A673 (cell line): ENCODE measurements around the gene COA8. TPM values are rescaled to one million over a fixed set of nuclear protein-coding genes. Genes with fewer than 3 reads are reported as not detected.

Source experiments
- BruUV-seq: library from RNA; stranded (reverse); fragments of 400-500 nt; replicated peaks from 2 replicates; lab custom pipeline; 2021; lab: Mats Ljungman, UMichigan
- CTCF ChIA-PET: fragments of 300-600 bp; sonication (Branson Sonifier 250); formaldehyde crosslinking; loops from one replicate; lab custom pipeline; 2022; ENCODE audit warnings: antibody characterized with exemption; lab: Charles Lee
- POLR2A ChIA-PET: fragments of 300-600 bp; sonication (Branson Sonifier 250); formaldehyde crosslinking; loops from one replicate; lab custom pipeline; 2022; ENCODE audit warnings: antibody characterized with exemption; ENCODE audit not compliant: low non-redundant PET; lab: Charles Lee
- DNase-seq: peaks from one replicate; pipeline ENCODE4 v3.0.0-alpha.2; 2015; ENCODE audit warnings: low spot score
- H3K27ac ChIP-seq: fragments of 200-600 bp; sonication (generic); 2 replicates; pipeline ENCODE4 v1.5.1; 2016; ENCODE audit warnings: mixed run types, low read depth, mild to moderate bottlenecking, mixed read lengths, antibody characterized with exemption, low read length; ENCODE audit not compliant: poor library complexity, severe bottlenecking
- H3K27me3 ChIP-seq: fragments of 200-600 bp; sonication (generic); replicated peaks from 2 replicates; pipeline ENCODE4 v1.6.1; 2017; ENCODE audit warnings: mixed run types, low read depth, mild to moderate bottlenecking, mixed read lengths, antibody characterized with exemption, low read length; ENCODE audit not compliant: insufficient read depth, poor library complexity
- H3K36me3 ChIP-seq: fragments of 200-600 bp; sonication (generic); 2 replicates; pipeline ENCODE4 v1.6.1; 2016; ENCODE audit warnings: mixed run types, mild to moderate bottlenecking, mixed read lengths, antibody characterized with exemption, low read length; ENCODE audit not compliant: insufficient read depth, poor library complexity, severe bottlenecking
- H3K4me1 ChIP-seq: fragments of 200-600 bp; sonication (generic); 2 replicates; pipeline ENCODE4 v1.6.1; 2017; ENCODE audit warnings: mixed run types, mild to moderate bottlenecking, mixed read lengths, antibody characterized with exemption, low read length; ENCODE audit not compliant: insufficient read depth, poor library complexity, severe bottlenecking
- H3K4me3 ChIP-seq: fragments of 200-600 bp; sonication (generic); 2 replicates; pipeline ENCODE4 v1.5.1; 2016; ENCODE audit warnings: low read depth, mixed run types, mild to moderate bottlenecking, mixed read lengths, low read length; ENCODE audit not compliant: poor library complexity, severe bottlenecking
- H3K9me3 ChIP-seq: fragments of 200-600 bp; sonication (generic); 2 replicates; pipeline ENCODE4 v1.6.1; 2016; ENCODE audit warnings: mixed run types, low read depth, mild to moderate bottlenecking, mixed read lengths, antibody characterized with exemption, low read length; ENCODE audit not compliant: poor library complexity, severe bottlenecking
- EZH2 ChIP-seq: fragments of 200-600 bp; sonication (generic); IDR thresholded peaks from 2 replicates; pipeline ENCODE4 v1.6.1; 2017; ENCODE audit warnings: borderline replicate concordance, low read depth, mild to moderate bottlenecking, mixed read lengths, antibody characterized with exemption, low read length; ENCODE audit not compliant: poor library complexity, severe bottlenecking
- intact Hi-C: fragments of 100-400 bp; cut with micrococcal nuclease; formaldehyde crosslinking; loops from one replicate; pipeline ENCODE4 v1.10.0; 2022; ENCODE audit not compliant: unreplicated experiment
- total RNA-seq: library from RNA; stranded (reverse); gene quantifications from 2 replicates; pipeline ENCODE4 v1.2.3, GENCODE V29; 2021
- TF ChIP-seq, protein P1 (sequence below): fragments of 300-800, 200-600 bp; sonication (generic); conservative IDR thresholded peaks from 2 replicates; pipeline ENCODE4 v1.5.1; 2017; ENCODE audit warnings: low read depth, mild to moderate bottlenecking, antibody characterized with exemption, low read length, moderate library complexity, mixed read lengths

Gene COA8
- total RNA-seq, 1 experiment from 2014 or later = 51.0 TPM

DNA sequence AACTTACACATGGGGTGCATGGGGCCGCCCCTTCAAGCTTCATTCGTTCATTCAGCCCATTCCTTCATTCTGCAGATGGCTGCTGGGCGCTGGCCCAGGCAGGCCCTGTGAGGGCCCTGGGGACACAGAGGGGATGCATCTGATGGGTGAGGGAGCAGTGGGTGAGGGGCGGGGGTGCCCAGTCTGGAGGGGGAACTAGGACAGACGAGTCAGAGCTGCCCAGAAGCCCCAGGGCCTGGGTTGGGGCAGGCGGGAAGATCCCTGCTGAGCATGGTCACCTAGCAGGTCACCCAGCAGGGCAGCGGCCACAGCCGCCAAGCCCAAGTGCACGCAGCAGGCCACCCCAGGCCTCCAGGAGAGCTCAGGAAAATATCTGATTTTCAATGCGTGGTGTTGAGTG lies 19.6 kb upstream of the COA8 start:
- H3K4me1 ChIP-seq = peaks cover 40% of the 10 kb centered on the region
- TF ChIP-seq, protein P1, sequence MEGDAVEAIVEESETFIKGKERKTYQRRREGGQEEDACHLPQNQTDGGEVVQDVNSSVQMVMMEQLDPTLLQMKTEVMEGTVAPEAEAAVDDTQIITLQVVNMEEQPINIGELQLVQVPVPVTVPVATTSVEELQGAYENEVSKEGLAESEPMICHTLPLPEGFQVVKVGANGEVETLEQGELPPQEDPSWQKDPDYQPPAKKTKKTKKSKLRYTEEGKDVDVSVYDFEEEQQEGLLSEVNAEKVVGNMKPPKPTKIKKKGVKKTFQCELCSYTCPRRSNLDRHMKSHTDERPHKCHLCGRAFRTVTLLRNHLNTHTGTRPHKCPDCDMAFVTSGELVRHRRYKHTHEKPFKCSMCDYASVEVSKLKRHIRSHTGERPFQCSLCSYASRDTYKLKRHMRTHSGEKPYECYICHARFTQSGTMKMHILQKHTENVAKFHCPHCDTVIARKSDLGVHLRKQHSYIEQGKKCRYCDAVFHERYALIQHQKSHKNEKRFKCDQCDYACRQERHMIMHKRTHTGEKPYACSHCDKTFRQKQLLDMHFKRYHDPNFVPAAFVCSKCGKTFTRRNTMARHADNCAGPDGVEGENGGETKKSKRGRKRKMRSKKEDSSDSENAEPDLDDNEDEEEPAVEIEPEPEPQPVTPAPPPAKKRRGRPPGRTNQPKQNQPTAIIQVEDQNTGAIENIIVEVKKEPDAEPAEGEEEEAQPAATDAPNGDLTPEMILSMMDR = no peak
- no peak for TF ChIP-seq EZH2
- no peaks in the 10 kb centered on the region for H3K9me3 ChIP-seq
- H3K27me3 ChIP-seq = no peaks in the 10 kb centered on the region
- ChIA-PET CTCF (no interaction called here), POLR2A (no interaction called here)
- no peak for DNase-seq
- intact Hi-C loops = loop anchor here (5.0 kb wide), 1 partner anchor 466 kb away; no protein-coding TSS in a partner anchor
- BruUV-seq = no TSS peak
- H3K27ac ChIP-seq = peak overlapping the region; percentile 59
- H3K36me3 ChIP-seq = no peaks in the 10 kb centered on the region
- H3K4me3 ChIP-seq = no peak overlapping the region

DNA sequence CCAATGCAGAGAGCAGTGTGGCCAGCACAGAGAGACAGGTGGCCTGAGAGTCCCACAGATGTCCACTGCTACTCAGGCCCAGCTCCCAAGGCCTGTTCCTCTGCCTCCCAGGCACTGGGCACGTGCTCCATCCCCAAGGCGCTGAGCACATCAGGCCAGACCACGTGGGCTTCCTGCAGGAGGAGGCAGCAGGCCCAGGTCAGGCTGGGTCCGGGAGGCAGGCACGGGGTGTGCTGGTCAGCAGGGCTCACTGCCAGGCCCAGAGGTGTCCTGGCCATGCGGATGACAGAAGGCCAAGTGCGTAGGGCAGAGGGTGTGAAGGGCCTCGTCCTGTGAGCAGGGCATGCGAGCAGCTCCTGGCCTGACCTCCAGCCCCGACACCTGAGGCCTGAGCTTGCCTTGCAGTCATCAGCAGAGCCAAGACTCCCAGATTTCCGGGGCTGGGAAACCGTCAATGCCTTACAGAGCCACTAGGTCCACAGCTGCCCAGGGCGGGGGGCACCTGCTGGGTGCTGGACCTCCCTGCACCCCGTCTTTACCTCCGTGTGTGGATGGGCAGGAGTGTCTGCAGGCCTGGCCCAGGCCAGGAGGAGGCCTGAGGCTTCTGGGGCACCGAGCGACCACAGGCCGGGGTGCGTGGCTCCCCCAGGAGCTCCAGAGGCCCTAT lies 18.9 kb upstream of the COA8 start:
- intact Hi-C loops = loop anchor here (5.0 kb wide), 1 partner anchor 467 kb away; no protein-coding TSS in a partner anchor
- DNase-seq = no peak
- Histone ChIP-seq H3K9me3 (no peaks in the 10 kb centered on the region), H3K27me3 (no peaks in the 10 kb centered on the region), H3K27ac (peak overlapping the region; percentile 52), H3K36me3 (no peaks in the 10 kb centered on the region), H3K4me1 (peaks cover 40% of the 10 kb centered on the region), H3K4me3 (no peak overlapping the region)
- ChIA-PET POLR2A (no interaction called here), CTCF (no interaction called here)
- BruUV-seq = no TSS peak
- TF ChIP-seq EZH2 = no peak
- TF ChIP-seq, protein P1 = no peak

DNA sequence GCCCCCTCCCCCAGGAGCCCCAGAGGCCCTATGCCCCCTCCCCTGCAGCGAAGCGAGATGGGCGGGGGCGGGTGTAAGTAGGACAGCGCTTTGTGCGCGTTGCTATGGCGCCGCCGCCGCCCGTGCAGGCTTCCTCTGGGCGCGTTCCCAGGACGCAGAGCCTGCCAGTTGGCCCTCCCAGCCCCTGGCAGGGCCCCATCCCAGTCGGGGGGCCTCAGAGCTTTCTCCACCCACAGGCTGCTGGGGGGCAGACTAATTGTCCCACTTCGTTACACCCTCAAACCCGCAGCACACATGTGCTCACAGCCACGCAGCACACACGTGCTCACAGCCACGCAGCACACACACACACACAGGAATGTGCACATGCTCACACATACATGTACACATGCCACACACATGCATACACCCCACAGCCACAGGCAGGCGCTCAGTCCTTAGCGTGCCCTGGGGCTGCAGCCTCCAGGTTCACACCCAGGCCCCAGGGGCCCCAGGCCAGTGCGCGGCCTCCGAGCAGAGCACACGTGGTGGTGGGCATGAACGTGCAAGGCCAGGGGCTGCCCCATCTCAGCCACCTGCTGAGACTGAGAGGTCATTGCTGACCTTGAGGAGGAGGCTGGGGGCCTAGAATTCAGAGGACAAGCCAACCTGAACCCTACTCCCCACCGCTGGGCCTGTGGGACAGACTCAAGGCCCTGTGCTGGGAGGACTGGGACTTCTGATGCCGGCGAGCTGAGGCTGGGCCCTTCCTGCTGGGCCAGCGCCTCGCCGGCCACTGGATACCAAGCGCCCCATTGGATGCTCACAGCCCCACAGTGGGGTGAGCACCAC lies 18.2 kb upstream of the COA8 start:
- TF ChIP-seq, protein P1 = no peak
- TF ChIP-seq EZH2 = no peak
- H3K4me3 ChIP-seq = no peak overlapping the region
- ChIA-PET POLR2A (no interaction called here), CTCF (interaction anchor here (2.3 kb wide), 1 partner anchor 27 kb away, joined by 8 read pairs; no protein-coding TSS in a partner anchor)
- H3K9me3 ChIP-seq = no peaks in the 10 kb centered on the region
- H3K27me3 ChIP-seq = no peaks in the 10 kb centered on the region
- H3K36me3 ChIP-seq = no peaks in the 10 kb centered on the region
- peak; percentile 61 for DNase-seq
- no TSS peak for BruUV-seq
- intact Hi-C loops = loop anchor here (5.0 kb wide), 2 partner anchors 42 to 467 kb away; no protein-coding TSS in a partner anchor
- peaks cover 40% of the 10 kb centered on the region for H3K4me1 ChIP-seq
- H3K27ac ChIP-seq = peak overlapping the region; percentile 52
